ENCODE measurements around the gene MRPL2. TPM values are rescaled to one million over a fixed set of nuclear protein-coding genes. Genes with fewer than 3 reads are reported as not detected.

Gene MRPL2
- total and polyA plus RNA-seq, 2 of the 4 experiments (the other 2 are of a cell fraction), result 18.1 to 45.9 TPM

DNA sequence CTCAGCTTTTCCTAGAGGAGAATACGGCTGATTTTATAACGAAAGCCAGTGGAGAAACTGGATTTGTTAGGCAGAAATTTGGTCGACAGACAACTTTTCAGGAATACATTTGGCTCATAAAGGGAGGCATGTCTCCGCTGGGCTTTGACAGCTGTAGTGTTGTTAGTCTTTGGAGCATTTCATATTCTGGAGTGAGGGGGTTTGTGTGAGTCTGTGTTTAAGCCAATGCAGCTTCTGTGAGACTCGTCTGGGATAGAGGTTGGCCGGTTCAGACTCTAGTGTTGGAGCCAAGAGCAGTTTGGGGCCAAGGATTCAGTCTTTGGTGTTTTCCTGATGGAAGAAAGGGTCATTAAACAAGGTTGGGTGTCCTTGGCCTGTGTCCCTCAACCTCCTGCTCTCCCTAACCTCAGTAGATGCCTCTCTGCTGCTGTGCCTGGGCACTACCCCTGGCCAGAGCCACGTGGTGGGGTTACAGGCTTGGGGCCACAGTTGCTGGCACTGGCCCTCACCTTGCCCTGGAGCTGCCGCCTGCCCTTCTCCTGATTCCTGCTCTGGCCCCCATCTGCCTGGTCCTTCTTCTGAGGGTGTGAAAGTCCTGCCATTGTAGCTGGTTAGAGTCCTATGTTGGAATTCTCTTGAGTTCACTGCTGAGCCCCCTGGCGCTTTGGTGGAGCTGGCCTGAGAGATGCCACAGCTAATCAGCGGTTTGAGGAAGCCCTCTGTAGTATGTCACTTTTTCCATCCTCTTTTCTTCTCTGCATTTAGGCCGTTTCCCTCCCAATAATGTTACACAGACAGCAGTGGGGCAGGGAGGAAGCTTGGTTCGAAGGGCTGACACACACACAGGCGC, 23.8 kb upstream of the MRPL2 start:
- no peak overlapping the region; the same call in 1 of the 2 replicates for H4K5ac ChIP-seq (ENCODE audit: low read depth, low read length)
- H3K14ac ChIP-seq (replicated peaks; ENCODE audit: low read depth, low read length), result no peak overlapping the region
- in situ Hi-C loops (cut with MboI; ENCODE audit: low sequenced_read_pairs) (no loop called here), intact Hi-C loops (cut with micrococcal nuclease) (no loop called here), dilution Hi-C loops (cut with HindIII; ENCODE audit: low sequenced_read_pairs, unreplicated experiment) (no loop called here)
- ATAC-seq (ENCODE audit: low read depth) (no peak), DNase-seq (no peak)
- no peak overlapping the region for H4K91ac ChIP-seq (ENCODE audit: insufficient read depth, low read depth, low read length)
- H3K27me3 ChIP-seq (ENCODE audit: control insufficient read depth, insufficient read depth, low read length), result no peaks in the 10 kb centered on the region
- ChIA-PET CTCF (no interaction called here), POLR2A (ENCODE audit: unreplicated experiment) (no interaction called here)
- H4K8ac ChIP-seq (ENCODE audit: low read depth in 2 of 2, low read length in 2 of 2), result no peak overlapping the region
- no peak overlapping the region for H2BK5ac ChIP-seq (ENCODE audit: low read depth, low read length, poor library complexity, severe bottlenecking)
- H2BK120ac ChIP-seq (ENCODE audit: low read depth, low read length), result no peak overlapping the region
- no peaks in the 10 kb centered on the region for H3K9me3 ChIP-seq (ENCODE audit: control insufficient read depth, insufficient read depth, low read length)
- no peak overlapping the region for H3K9ac ChIP-seq (ENCODE audit: low read depth, low read length)
- H2AFZ ChIP-seq (replicated peaks; ENCODE audit: low read length, poor library complexity), result no peak overlapping the region
- peaks cover 43 to 83% of the 10 kb centered on the region in 2 experiments for H3K79me1 ChIP-seq (ENCODE audit: low read depth in 1 of 2, low read length in 2 of 2)
- H3K18ac ChIP-seq (ENCODE audit: low read depth, low read length), result no peak overlapping the region
- peaks cover 64% of the 10 kb centered on the region for H4K20me1 ChIP-seq (ENCODE audit: insufficient read depth, low read length)
- H3K23ac ChIP-seq (ENCODE audit: low read depth, low read length), result peak overlapping the region; percentile 34
- no peak overlapping the region for H3K27ac ChIP-seq (ENCODE audit: insufficient read depth, low read length)
- H2BK15ac ChIP-seq (ENCODE audit: low read depth, low read length), result no peak overlapping the region
- no peak overlapping the region for H3K4me3 ChIP-seq (ENCODE audit: insufficient read depth, low read depth, low read length)
- TF ChIP-seq RFX5 (IDR thresholded peaks at IDR 0.05; ENCODE audit: low read depth, low read length), result no peak
- no peak for TF ChIP-seq RAD21 (IDR thresholded peaks at IDR 0.05; ENCODE audit: low read length)
- TF ChIP-seq, protein P1, sequence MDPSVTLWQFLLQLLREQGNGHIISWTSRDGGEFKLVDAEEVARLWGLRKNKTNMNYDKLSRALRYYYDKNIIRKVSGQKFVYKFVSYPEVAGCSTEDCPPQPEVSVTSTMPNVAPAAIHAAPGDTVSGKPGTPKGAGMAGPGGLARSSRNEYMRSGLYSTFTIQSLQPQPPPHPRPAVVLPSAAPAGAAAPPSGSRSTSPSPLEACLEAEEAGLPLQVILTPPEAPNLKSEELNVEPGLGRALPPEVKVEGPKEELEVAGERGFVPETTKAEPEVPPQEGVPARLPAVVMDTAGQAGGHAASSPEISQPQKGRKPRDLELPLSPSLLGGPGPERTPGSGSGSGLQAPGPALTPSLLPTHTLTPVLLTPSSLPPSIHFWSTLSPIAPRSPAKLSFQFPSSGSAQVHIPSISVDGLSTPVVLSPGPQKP (IDR thresholded peaks at IDR 0.05; ENCODE audit: borderline replicate concordance, low read depth, low read length), result no peak
- TF ChIP-seq, protein P2, sequence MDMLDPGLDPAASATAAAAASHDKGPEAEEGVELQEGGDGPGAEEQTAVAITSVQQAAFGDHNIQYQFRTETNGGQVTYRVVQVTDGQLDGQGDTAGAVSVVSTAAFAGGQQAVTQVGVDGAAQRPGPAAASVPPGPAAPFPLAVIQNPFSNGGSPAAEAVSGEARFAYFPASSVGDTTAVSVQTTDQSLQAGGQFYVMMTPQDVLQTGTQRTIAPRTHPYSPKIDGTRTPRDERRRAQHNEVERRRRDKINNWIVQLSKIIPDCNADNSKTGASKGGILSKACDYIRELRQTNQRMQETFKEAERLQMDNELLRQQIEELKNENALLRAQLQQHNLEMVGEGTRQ (IDR thresholded peaks at IDR 0.05; ENCODE audit: low read depth, low read length), result no peak
- TF ChIP-seq RCOR1 (IDR thresholded peaks at IDR 0.05; ENCODE audit: insufficient replicate concordance, low read length), result no peak
- TF ChIP-seq BHLHE40 (IDR thresholded peaks at IDR 0.05; ENCODE audit: low read depth, low read length), result no peak
- no peak for TF ChIP-seq FOS (IDR thresholded peaks at IDR 0.05; ENCODE audit: low read depth, low read length)
- TF ChIP-seq, protein P3, sequence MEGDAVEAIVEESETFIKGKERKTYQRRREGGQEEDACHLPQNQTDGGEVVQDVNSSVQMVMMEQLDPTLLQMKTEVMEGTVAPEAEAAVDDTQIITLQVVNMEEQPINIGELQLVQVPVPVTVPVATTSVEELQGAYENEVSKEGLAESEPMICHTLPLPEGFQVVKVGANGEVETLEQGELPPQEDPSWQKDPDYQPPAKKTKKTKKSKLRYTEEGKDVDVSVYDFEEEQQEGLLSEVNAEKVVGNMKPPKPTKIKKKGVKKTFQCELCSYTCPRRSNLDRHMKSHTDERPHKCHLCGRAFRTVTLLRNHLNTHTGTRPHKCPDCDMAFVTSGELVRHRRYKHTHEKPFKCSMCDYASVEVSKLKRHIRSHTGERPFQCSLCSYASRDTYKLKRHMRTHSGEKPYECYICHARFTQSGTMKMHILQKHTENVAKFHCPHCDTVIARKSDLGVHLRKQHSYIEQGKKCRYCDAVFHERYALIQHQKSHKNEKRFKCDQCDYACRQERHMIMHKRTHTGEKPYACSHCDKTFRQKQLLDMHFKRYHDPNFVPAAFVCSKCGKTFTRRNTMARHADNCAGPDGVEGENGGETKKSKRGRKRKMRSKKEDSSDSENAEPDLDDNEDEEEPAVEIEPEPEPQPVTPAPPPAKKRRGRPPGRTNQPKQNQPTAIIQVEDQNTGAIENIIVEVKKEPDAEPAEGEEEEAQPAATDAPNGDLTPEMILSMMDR (conservative IDR thresholded peaks at IDR 0.05; ENCODE audit: low read depth, low read length), result no peak
- TF ChIP-seq CEBPB (IDR thresholded peaks at IDR 0.05; ENCODE audit: low read depth, low read length), result no peak
- TF ChIP-seq MAFK (IDR thresholded peaks at IDR 0.05; ENCODE audit: low read depth, low read length), result no peak
- no peak for TF ChIP-seq CHD1 (IDR thresholded peaks at IDR 0.05; ENCODE audit: low read depth, low read length)
- no peak for TF ChIP-seq NFE2L2 (IDR thresholded peaks at IDR 0.05; ENCODE audit: low read depth, low read length)
- H3K9me1 ChIP-seq (ENCODE audit: insufficient read depth, low read length), result peaks cover 7% of the 10 kb centered on the region; the same call in 1 of the 2 replicates
- H2BK20ac ChIP-seq (ENCODE audit: low read depth, low read length), result no peak overlapping the region
- H3K56ac ChIP-seq (ENCODE audit: extremely low read depth, insufficient read depth, low read length), result no peak overlapping the region
- WGBS, 2 experiments (ENCODE audit: extremely low coverage in 2 of 2, insufficient read length in 1 of 2), result 42% methylated on average over 6 of the region's 13 CpGs; no CpG with 5 or more reads in 1 of the 2 experiments
- H2AK5ac ChIP-seq (ENCODE audit: low read depth, low read length), result 0 out of 2 replicates have a peak overlapping the region, but pooled peaks have one; percentile 3
- no peaks in the 10 kb centered on the region for H3K36me3 ChIP-seq (ENCODE audit: control insufficient read depth, insufficient read depth, low read length)
- peak overlapping the region; percentile 57 for H2AK9ac ChIP-seq (replicated peaks; ENCODE audit: low read depth, low read length, poor library complexity)
- no TSS peak for BruUV-seq (replicated peaks)
- peaks cover 19% of the 10 kb centered on the region for H3K4me1 ChIP-seq (ENCODE audit: control insufficient read depth, insufficient read depth, low read length)
- H3K4ac ChIP-seq (ENCODE audit: low read depth, low read length), result no peak overlapping the region
- no peak overlapping the region for H3K4me2 ChIP-seq (ENCODE audit: low read depth, low read length)
